Measurements from ENCODE around the gene STK10.

DNA sequence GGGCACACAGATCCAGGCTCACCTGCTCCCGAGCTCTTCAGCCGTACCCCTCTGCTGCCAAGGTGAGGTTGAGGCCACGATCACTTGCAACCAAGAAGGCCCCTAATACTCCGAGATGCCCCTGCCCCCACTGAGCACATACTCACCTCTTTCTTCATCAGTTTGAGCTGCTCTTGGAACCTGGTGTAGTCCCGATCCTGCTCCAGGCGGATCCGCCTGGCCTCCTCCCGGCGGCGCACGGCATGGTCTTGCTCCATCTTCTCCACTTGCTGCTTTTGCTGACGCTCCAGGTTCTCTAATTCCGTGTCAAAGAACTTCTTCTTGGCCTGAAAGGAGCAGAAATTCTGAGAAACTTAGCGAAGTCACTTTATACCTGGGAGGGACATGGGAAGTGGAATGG is 105.8 kb downstream of the STK10 start:
- TF ChIP-seq ZNF274 (IDR thresholded peaks at IDR 0.05; ENCODE audit: low read depth, low read length) (no peak), YY1 (IDR thresholded peaks at IDR 0.05; ENCODE audit: insufficient read depth, insufficient read length) (no peak)
